ENCODE results near the gene OR51T1.

DNA sequence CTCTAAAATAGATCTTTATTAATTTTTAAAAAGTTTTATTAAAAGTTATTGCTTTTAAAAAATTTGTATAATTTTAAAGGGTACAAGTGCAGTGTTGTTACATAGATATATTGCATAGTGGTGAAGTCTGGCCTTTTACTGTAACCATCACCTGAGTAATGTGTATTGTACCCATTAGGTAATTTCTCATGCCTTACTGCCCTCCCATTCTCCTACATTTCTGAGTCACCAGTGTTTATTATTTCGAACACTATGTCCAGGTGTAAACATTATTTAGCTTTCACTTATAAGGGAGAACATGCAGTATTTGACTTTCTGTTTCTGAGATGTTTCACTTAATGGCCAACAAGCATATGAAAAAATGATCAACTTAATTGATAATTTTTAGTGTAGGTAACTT, 40.1 kb downstream of the OR51T1 start:
- TF ChIP-seq, protein P1, sequence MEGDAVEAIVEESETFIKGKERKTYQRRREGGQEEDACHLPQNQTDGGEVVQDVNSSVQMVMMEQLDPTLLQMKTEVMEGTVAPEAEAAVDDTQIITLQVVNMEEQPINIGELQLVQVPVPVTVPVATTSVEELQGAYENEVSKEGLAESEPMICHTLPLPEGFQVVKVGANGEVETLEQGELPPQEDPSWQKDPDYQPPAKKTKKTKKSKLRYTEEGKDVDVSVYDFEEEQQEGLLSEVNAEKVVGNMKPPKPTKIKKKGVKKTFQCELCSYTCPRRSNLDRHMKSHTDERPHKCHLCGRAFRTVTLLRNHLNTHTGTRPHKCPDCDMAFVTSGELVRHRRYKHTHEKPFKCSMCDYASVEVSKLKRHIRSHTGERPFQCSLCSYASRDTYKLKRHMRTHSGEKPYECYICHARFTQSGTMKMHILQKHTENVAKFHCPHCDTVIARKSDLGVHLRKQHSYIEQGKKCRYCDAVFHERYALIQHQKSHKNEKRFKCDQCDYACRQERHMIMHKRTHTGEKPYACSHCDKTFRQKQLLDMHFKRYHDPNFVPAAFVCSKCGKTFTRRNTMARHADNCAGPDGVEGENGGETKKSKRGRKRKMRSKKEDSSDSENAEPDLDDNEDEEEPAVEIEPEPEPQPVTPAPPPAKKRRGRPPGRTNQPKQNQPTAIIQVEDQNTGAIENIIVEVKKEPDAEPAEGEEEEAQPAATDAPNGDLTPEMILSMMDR (IDR thresholded peaks at IDR 0.05): no peak
- TF ChIP-seq POLR2AphosphoS5 (IDR thresholded peaks at IDR 0.05): no peak
- TF ChIP-seq POLR2A (IDR thresholded peaks at IDR 0.05): no peak
